IPS DF 6.9 (cell line): ENCODE data around the gene ISM2.
A peak's percentile ranks its signal among the peaks of the same experiment; 100 is the strongest.
"Not testable (repeated sequence)": the region's sequence is repeated elsewhere in the genome, so short reads cannot be mapped to it uniquely, and the experiment has no call there.

Experiments used
- DNase-seq: peaks from one replicate; pipeline ENCODE4 v3.0.0-alpha.2; 2013; ENCODE audit warnings: low read depth, low spot score
- H3K27ac ChIP-seq: one replicate; pipeline ENCODE4 v1.5.1; 2013; ENCODE audit warnings: low read length, control low read depth
- H3K27me3 ChIP-seq: 2 replicates; pipeline ENCODE4 v1.6.1; 2013; ENCODE audit warnings: mild to moderate bottlenecking, low read length; ENCODE audit not compliant: control insufficient read depth, insufficient read depth
- H3K36me3 ChIP-seq: 2 replicates; pipeline ENCODE4 v1.6.1; 2013; ENCODE audit warnings: low read length; ENCODE audit not compliant: control insufficient read depth, insufficient read depth
- H3K4me1 ChIP-seq: 2 replicates; pipeline ENCODE4 v1.6.1; 2013; ENCODE audit warnings: low read length; ENCODE audit not compliant: control insufficient read depth, insufficient read depth
- H3K4me3 ChIP-seq: 2 replicates; pipeline ENCODE4 v1.5.1; 2013; ENCODE audit warnings: mild to moderate bottlenecking, low read length
- H3K9me3 ChIP-seq: 2 replicates; pipeline ENCODE4 v1.6.1; 2013; ENCODE audit warnings: low read length, inconsistent platforms; ENCODE audit not compliant: control insufficient read depth, insufficient read depth
- WGBS: extraction: QIAGEN DNeasy Blood & Tissue Kit; methylation state at CpG from one replicate; pipeline ENCODE4 v1.1.7; 2013; ENCODE audit warnings: mixed read lengths, missing lambda C conversion rate; ENCODE audit not compliant: insufficient read length, insufficient coverage; 5-methylcytosine and 5-hydroxymethylcytosine counted together

Gene ISM2

GRCh38 chr14:77498120-77498979 is at the start of gene ISM2:
Gene ISM2 (minus strand): TSS chr14:77498816. CDS start chr14:77498793, 23 bp downstream.
- Histone ChIP-seq H3K27me3 (peaks cover 32% of the 10 kb centered on the region), H3K27ac (no peak within 1 kb of the TSS), H3K4me1 (peaks cover 2% of the 10 kb centered on the region; the same call in 1 of the 2 replicates), H3K9me3 (no peaks in the 10 kb centered on the region), H3K36me3 (no peaks in the 10 kb centered on the region; the same call in 1 of the 2 replicates), H3K4me3 (peak within 1 kb of the TSS; percentile 62)
- DNase-seq = peak; percentile 18
- no CpG with 5 or more reads among the region's 104 CpGs for WGBS

- no CpG with 5 or more reads among the region's 8 CpGs for WGBS
- no peaks in the 10 kb centered on the region for H3K9me3 ChIP-seq
- no peaks in the 10 kb centered on the region; the same call in 1 of the 2 replicates for H3K36me3 ChIP-seq
- H3K4me3 ChIP-seq = no peak overlapping the region
- no peaks in the 10 kb centered on the region for H3K4me1 ChIP-seq
- H3K27me3 ChIP-seq = no peaks in the 10 kb centered on the region
- no peak overlapping the region for H3K27ac ChIP-seq
- DNase-seq = no peak
Measured at GRCh38 chr14:77547512-77548180, 49.0 kb upstream of the ISM2 start.

- H3K4me1 ChIP-seq, H3K4me3 ChIP-seq, H3K36me3 ChIP-seq, DNase-seq, H3K9me3 ChIP-seq, H3K27ac ChIP-seq, H3K27me3 ChIP-seq: not testable (repeated sequence)
- WGBS = no CpG with 5 or more reads among the region's 11 CpGs
Measured at GRCh38 chr14:77545171-77545570, 46.6 kb upstream of the ISM2 start.

- no peaks in the 10 kb centered on the region for H3K9me3 ChIP-seq
- WGBS = no CpG with 5 or more reads among the region's 2 CpGs
- no peaks in the 10 kb centered on the region; the same call in 1 of the 2 replicates for H3K36me3 ChIP-seq
- no peaks in the 10 kb centered on the region for H3K27me3 ChIP-seq
- H3K27ac ChIP-seq = no peak overlapping the region
- H3K4me1 ChIP-seq = no peaks in the 10 kb centered on the region
- H3K4me3 ChIP-seq = no peak overlapping the region
- DNase-seq = no peak
Measured at GRCh38 chr14:77544571-77544970, 46.0 kb upstream of the ISM2 start.

GRCh38 chr14:77543637-77544334 is 45.2 kb upstream of the ISM2 start:
- H3K27me3 ChIP-seq = no peaks in the 10 kb centered on the region
- DNase-seq = no peak
- no peaks in the 10 kb centered on the region for H3K9me3 ChIP-seq
- WGBS = no CpG with 5 or more reads among the region's 3 CpGs
- H3K27ac ChIP-seq = no peak overlapping the region
- H3K4me3 ChIP-seq = no peak overlapping the region
- no peaks in the 10 kb centered on the region for H3K36me3 ChIP-seq
- H3K4me1 ChIP-seq = no peaks in the 10 kb centered on the region

GRCh38 chr14:77543240-77543551 is 44.6 kb upstream of the ISM2 start:
- no peaks in the 10 kb centered on the region for H3K36me3 ChIP-seq
- no peaks in the 10 kb centered on the region for H3K9me3 ChIP-seq
- no peaks in the 10 kb centered on the region for H3K4me1 ChIP-seq
- H3K27ac ChIP-seq = no peak overlapping the region
- DNase-seq = no peak
- no CpG with 5 or more reads among the region's 5 CpGs for WGBS
- H3K27me3 ChIP-seq = no peaks in the 10 kb centered on the region
- no peak overlapping the region for H3K4me3 ChIP-seq

GRCh38 chr14:77542421-77543239 is 44.0 kb upstream of the ISM2 start:
- Histone ChIP-seq H3K27ac (no peak overlapping the region), H3K9me3 (no peaks in the 10 kb centered on the region), H3K4me1 (no peaks in the 10 kb centered on the region), H3K36me3 (no peaks in the 10 kb centered on the region), H3K4me3 (no peak overlapping the region), H3K27me3 (no peaks in the 10 kb centered on the region)
- no peak for DNase-seq
- no CpG with 5 or more reads among the region's 11 CpGs for WGBS

- H3K27me3 ChIP-seq = no peaks in the 10 kb centered on the region
- H3K4me1 ChIP-seq = no peaks in the 10 kb centered on the region
- DNase-seq = no peak
- no CpG with 5 or more reads among the region's 4 CpGs for WGBS
- no peaks in the 10 kb centered on the region for H3K36me3 ChIP-seq
- no peak overlapping the region for H3K4me3 ChIP-seq
- no peaks in the 10 kb centered on the region for H3K9me3 ChIP-seq
- no peak overlapping the region for H3K27ac ChIP-seq
Measured at GRCh38 chr14:77541905-77542304, 43.3 kb upstream of the ISM2 start.

GRCh38 chr14:77536951-77537350 is 38.3 kb upstream of the ISM2 start:
- not testable (repeated sequence) for H3K4me1 ChIP-seq, H3K4me3 ChIP-seq, H3K27me3 ChIP-seq, H3K9me3 ChIP-seq, H3K27ac ChIP-seq, H3K36me3 ChIP-seq, DNase-seq
- WGBS = no CpG with 5 or more reads among the region's 5 CpGs

GRCh38 chr14:77531071-77531470 is 32.5 kb upstream of the ISM2 start:
- H3K4me1 ChIP-seq = no peaks in the 10 kb centered on the region
- H3K9me3 ChIP-seq = no peaks in the 10 kb centered on the region
- H3K27ac ChIP-seq = no peak overlapping the region
- DNase-seq = no peak
- no peaks in the 10 kb centered on the region for H3K27me3 ChIP-seq
- H3K4me3 ChIP-seq = no peak overlapping the region
- H3K36me3 ChIP-seq = no peaks in the 10 kb centered on the region
